Colonic mucosa (tissue), 4 donors: ENCODE results near the gene TSPAN9. TPM values are rescaled to one million over a fixed set of nuclear protein-coding genes. Genes with fewer than 3 reads are reported as not detected.

Experiments
- DNase-seq: peaks from one replicate; pipeline ENCODE4 v3.0.0-alpha.2; 2020
- H3K27ac ChIP-seq: fragments of 200-600 bp; one replicate; pipeline ENCODE4 v1.8.0; 2021
- H3K27me3 ChIP-seq: fragments of 200-600 bp; one replicate; pipeline ENCODE4 v1.8.0; 2021
- H3K36me3 ChIP-seq: fragments of 200-600 bp; one replicate; pipeline ENCODE4 v1.8.0; 2021
- H3K4me1 ChIP-seq: fragments of 200-600 bp; one replicate; pipeline ENCODE4 v1.8.0; 2021; ENCODE audit warnings: mild to moderate bottlenecking
- H3K4me3 ChIP-seq: fragments of 200-600 bp; one replicate; pipeline ENCODE4 v1.8.0; 2021
- H3K9ac ChIP-seq, 2 donors: one replicate each; pipeline ENCODE4 v1.7.0; 2013; ENCODE audit warnings: control low read depth in 2 of 2, low read depth in 2 of 2, low read length in 2 of 2
- H3K9me3 ChIP-seq: fragments of 200-600 bp; one replicate; pipeline ENCODE4 v1.8.0; 2021
- CTCF ChIP-seq: fragments of 200-600 bp; IDR thresholded peaks from one replicate; pipeline ENCODE4 v1.8.0; 2022; ENCODE audit warnings: antibody characterized with exemption, mild to moderate bottlenecking
- intact Hi-C: fragments of 100-400 bp; cut with DNase I; formaldehyde crosslinking; loops from one replicate; pipeline ENCODE4 v1.14.1; 2022
- total RNA-seq, 2 donors: library from RNA; stranded (reverse); fragmentation: NEBNext Ultra II Directional in 1 of 2; extraction: Animal tissue kit (Norgen Biotek cat#: 25700) in 1 of 2; gene quantifications; one replicate each; pipeline ENCODE4 v1.2.1, GENCODE V29; 2021
- donor health status: healthy.
- donor health status: DM: no; HTN: no; CAD: no.
- donor health status: DM: no; HTN: no; CAD: no.

Gene TSPAN9
- total RNA-seq, 2 donors from 2014 or later: 4.7 to 9.9 TPM

GRCh38 chr12:3220382-3221321, 143.5 kb downstream of the TSPAN9 start:
- intact Hi-C loops: no loop called here
- Histone ChIP-seq H3K36me3 (no peaks in the 10 kb centered on the region), H3K9me3 (no peaks in the 10 kb centered on the region), H3K4me1 (no peaks in the 10 kb centered on the region), H3K4me3 (no peak overlapping the region), H3K9ac (no peak overlapping the region), H3K27ac (no peak overlapping the region), H3K27me3 (no peaks in the 10 kb centered on the region)
- no peak for TF ChIP-seq CTCF
- DNase-seq: no peak

- H3K4me3 ChIP-seq: no peak overlapping the region
- H3K27ac ChIP-seq: no peak overlapping the region
- no peak for TF ChIP-seq CTCF
- intact Hi-C loops: no loop called here
- H3K9me3 ChIP-seq: no peaks in the 10 kb centered on the region
- DNase-seq: no peak
- H3K27me3 ChIP-seq: no peaks in the 10 kb centered on the region
- H3K36me3 ChIP-seq: no peaks in the 10 kb centered on the region
- H3K4me1 ChIP-seq: no peaks in the 10 kb centered on the region
- H3K9ac ChIP-seq: no peak overlapping the region
Observed at GRCh38 chr12:3222306-3222705, 145.1 kb downstream of the TSPAN9 start.

GRCh38 chr12:3222979-3223378, 145.8 kb downstream of the TSPAN9 start:
- no peak overlapping the region for H3K4me3 ChIP-seq
- H3K36me3 ChIP-seq: no peaks in the 10 kb centered on the region
- H3K4me1 ChIP-seq: no peaks in the 10 kb centered on the region
- no peaks in the 10 kb centered on the region for H3K9me3 ChIP-seq
- intact Hi-C loops: no loop called here
- no peak for TF ChIP-seq CTCF
- no peak for DNase-seq
- H3K27ac ChIP-seq: no peak overlapping the region
- no peaks in the 10 kb centered on the region for H3K27me3 ChIP-seq
- no peak overlapping the region for H3K9ac ChIP-seq

GRCh38 chr12:3223601-3224529, 146.7 kb downstream of the TSPAN9 start:
- Histone ChIP-seq H3K4me1 (no peaks in the 10 kb centered on the region), H3K9me3 (no peaks in the 10 kb centered on the region), H3K4me3 (no peak overlapping the region), H3K9ac (no peak overlapping the region), H3K27ac (no peak overlapping the region), H3K36me3 (no peaks in the 10 kb centered on the region), H3K27me3 (no peaks in the 10 kb centered on the region)
- no peak for TF ChIP-seq CTCF
- intact Hi-C loops: no loop called here
- DNase-seq: no peak

GRCh38 chr12:3224530-3224903, 147.3 kb downstream of the TSPAN9 start:
- Histone ChIP-seq H3K9ac (no peak overlapping the region), H3K4me1 (no peaks in the 10 kb centered on the region), H3K9me3 (no peaks in the 10 kb centered on the region), H3K27me3 (no peaks in the 10 kb centered on the region), H3K36me3 (no peaks in the 10 kb centered on the region), H3K4me3 (no peak overlapping the region), H3K27ac (no peak overlapping the region)
- DNase-seq: no peak
- intact Hi-C loops: no loop called here
- no peak for TF ChIP-seq CTCF
